SK-N-SH (cell line): ENCODE data around the gene COL8A2.
A peak's percentile ranks its signal among the peaks of the same experiment; 100 is the strongest.

Source experiments
- CTCF ChIP-seq: fragments of 200-600 bp; sonication (generic); IDR thresholded peaks from 2 replicates; pipeline ENCODE4 v1.6.1; 2017; ENCODE audit warnings: antibody characterized with exemption, mild to moderate bottlenecking, moderate library complexity
- EP300 ChIP-seq, 2 experiments: IDR thresholded peaks; 2 replicates each; pipeline versions ENCODE4 v1.4.0 to v1.6.1; 2012; ENCODE audit warnings: borderline replicate concordance in 1 of 2, low read depth in 1 of 2, low read length in 1 of 2
- TAF1 ChIP-seq: IDR thresholded peaks from 2 replicates; pipeline ENCODE4 v1.6.1; 2012; ENCODE audit warnings: low read depth, mild to moderate bottlenecking, low read length, moderate library complexity, borderline replicate concordance

- TF ChIP-seq CTCF: no peak
- 0 out of 2 replicates have a peak, but pooled peaks have one; percentile 23 for TF ChIP-seq TAF1
- no peak for TF ChIP-seq EP300 (IDR thresholded peaks at IDR 0.05; ENCODE audit: borderline replicate concordance in 1 of 2, low read depth in 1 of 2, low read length in 1 of 2)
These were observed 31.5 kb upstream of the COL8A2 start for GRCh38 chr1:36156329-36157114.
